RPMI7951 (cell line): ENCODE results near the gene KIF21A. TPM values are rescaled to one million over a fixed set of nuclear protein-coding genes. Genes with fewer than 3 reads are reported as not detected.

Experiments used
- DNase-seq: peaks from one replicate; pipeline ENCODE4 v3.0.0-alpha.2; 2012; ENCODE audit warnings: low read depth
- total RNA-seq: library from RNA; depleted of rRNA; stranded (reverse); fragments of >200 nt; shearing (Covaris generic); gene quantifications from 2 replicates; pipeline ENCODE4 v1.2.3, GENCODE V29; 2014; rRNA removed

Gene KIF21A
- total RNA-seq, 1 experiment from 2014 or later, result 8.8 TPM

- no peak for DNase-seq
Observed at GRCh38 chr12:39277416-39277815, 165.5 kb downstream of the KIF21A start.

DNA sequence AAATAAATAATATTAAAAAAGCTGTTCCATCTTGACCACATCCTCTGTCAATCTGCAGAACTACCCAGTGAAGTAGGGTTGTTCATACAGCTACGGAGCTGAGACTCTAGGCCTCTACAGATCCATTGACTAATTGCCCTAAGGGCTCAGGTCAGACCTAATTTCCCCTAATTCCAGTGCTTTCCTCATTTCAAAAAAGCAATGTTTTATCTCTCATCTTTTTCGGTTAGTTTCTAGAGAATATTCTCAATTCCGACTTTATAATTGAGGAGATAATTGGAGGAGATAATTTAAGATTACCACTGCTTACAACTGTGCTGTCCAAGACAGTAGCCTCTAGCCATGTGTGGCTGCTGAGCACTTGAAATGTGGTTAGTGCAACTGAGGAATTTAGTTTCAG, 167.1 kb downstream of the KIF21A start:
- peak; percentile 13 for DNase-seq

GRCh38 chr12:39272871-39273655, 169.9 kb downstream of the KIF21A start:
- DNase-seq, result peak; percentile 26

DNA sequence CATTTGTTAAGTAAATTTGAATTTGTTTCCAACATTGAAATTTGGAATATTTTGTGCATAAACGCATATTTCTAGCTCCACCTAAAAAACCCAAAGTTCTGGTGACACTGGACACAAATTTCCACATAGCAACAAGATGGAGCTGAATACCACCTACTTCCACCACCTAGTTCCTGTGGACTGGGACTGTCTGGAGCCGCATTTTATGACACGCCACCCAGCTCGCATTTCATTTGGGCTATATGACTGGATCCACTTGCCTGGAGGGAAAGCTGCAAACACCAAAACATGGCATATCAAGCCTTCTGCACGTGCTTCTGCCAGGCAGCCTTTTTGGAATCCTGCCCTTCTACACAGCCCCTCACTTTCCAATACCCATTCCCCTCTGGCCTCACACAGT, 173.4 kb downstream of the KIF21A start:
- no peak for DNase-seq

- DNase-seq, result no peak
Observed at GRCh38 chr12:39267886-39268285, 175.0 kb downstream of the KIF21A start.

DNA sequence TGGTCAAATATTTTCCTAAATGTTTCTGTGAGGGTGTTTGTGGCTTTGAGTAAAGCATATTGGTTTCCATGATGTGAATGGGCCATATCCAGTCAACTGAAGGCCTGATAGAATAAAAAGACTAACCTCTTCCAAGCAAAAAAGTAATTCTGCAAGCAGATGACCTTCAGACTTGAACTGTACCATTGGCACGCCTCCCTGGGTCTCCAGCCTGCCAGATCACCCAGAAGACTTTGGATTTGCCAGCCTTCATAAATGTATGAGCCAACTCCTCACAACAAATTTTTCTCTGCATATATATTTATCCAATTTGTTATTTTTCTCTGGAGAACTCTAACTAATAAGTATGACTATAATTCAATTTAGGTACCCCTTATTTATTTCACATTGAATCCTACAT, 190.3 kb downstream of the KIF21A start:
- DNase-seq, result no peak

Other genes starting within 250 kb of the KIF21A start
- gene ABCD2, start 176.7 kb upstream of the KIF21A start, total RNA-seq, result under 0.01 and 0.10 TPM in 2 replicates